Iris pigment epithelial cell (primary cell): ENCODE results near the gene CYB5B.

ENCODE experiments used
- DNase-seq: peaks from one replicate; pipeline ENCODE4 v3.0.0-alpha.2; 2011; ENCODE audit warnings: low read depth

Gene CYB5B

GRCh38 chr16:69424053-69424934 lies at the start of gene CYB5B:
TSS of gene CYB5B (plus strand) at chr16:69424619. CDS start at chr16:69424684, 65 bp downstream.
- peak; percentile 99 for DNase-seq

GRCh38 chr16:69376393-69377059 lies 47.9 kb upstream of the CYB5B start:
- no peak for DNase-seq

- no peak for DNase-seq
These were observed 46.4 kb upstream of the CYB5B start for GRCh38 chr16:69378036-69378435.

- DNase-seq = peak; percentile 74
These were observed 45.7 kb upstream of the CYB5B start for GRCh38 chr16:69378760-69379159.

- no peak for DNase-seq
These were observed 43.2 kb upstream of the CYB5B start for GRCh38 chr16:69381231-69381630.

GRCh38 chr16:69382421-69382820 lies 42.0 kb upstream of the CYB5B start:
- no peak for DNase-seq

GRCh38 chr16:69384974-69385373 lies 39.4 kb upstream of the CYB5B start:
- no peak for DNase-seq

GRCh38 chr16:69386596-69386995 lies 37.8 kb upstream of the CYB5B start:
- DNase-seq = peak; percentile 67

GRCh38 chr16:69393898-69394849 lies 30.2 kb upstream of the CYB5B start:
- DNase-seq = no peak

GRCh38 chr16:69395859-69396186 lies 28.6 kb upstream of the CYB5B start:
- no peak for DNase-seq

- DNase-seq = peak; percentile 97
These were observed 28.0 kb upstream of the CYB5B start for GRCh38 chr16:69396187-69397061.

GRCh38 chr16:69397821-69398521 lies 26.4 kb upstream of the CYB5B start:
- peak; percentile 87 for DNase-seq

- DNase-seq = no peak
These were observed 25.1 kb upstream of the CYB5B start for GRCh38 chr16:69399361-69399760.

GRCh38 chr16:69402439-69402838 lies 22.0 kb upstream of the CYB5B start:
- DNase-seq = no peak

GRCh38 chr16:69404275-69404805 lies 20.1 kb upstream of the CYB5B start:
- DNase-seq = no peak

GRCh38 chr16:69405326-69405725 lies 19.1 kb upstream of the CYB5B start:
- DNase-seq = no peak

GRCh38 chr16:69405757-69406156 lies 18.7 kb upstream of the CYB5B start:
- no peak for DNase-seq

- no peak for DNase-seq
These were observed 17.6 kb upstream of the CYB5B start for GRCh38 chr16:69406780-69407331.

- DNase-seq = no peak
These were observed 16.6 kb upstream of the CYB5B start for GRCh38 chr16:69407702-69408323.

GRCh38 chr16:69408475-69408874 lies 15.9 kb upstream of the CYB5B start:
- DNase-seq = no peak
